Lung (tissue), 12 donors: ENCODE measurements around the gene TBC1D1. TPM values are rescaled to one million over a fixed set of nuclear protein-coding genes. Genes with fewer than 3 reads are reported as not detected.

Experiments
- ATAC-seq: fragments of 200-7000 bp; cut with Tn5 transposase; one replicate; pipeline ENCODE4 v1.9.1; 2020; ENCODE audit warnings: moderate number of reproducible peaks; ENCODE audit not compliant: insufficient read depth, low FRiP score
- DNase-seq, 3 donors: peaks; one replicate each; pipeline ENCODE4 v3.0.0-alpha.2; 2013 to 2017
- H3K27ac ChIP-seq, 2 donors: one replicate each; pipeline ENCODE4 v1.5.1; 2013; ENCODE audit warnings: mild to moderate bottlenecking in 2 of 2, moderate library complexity in 2 of 2, control low read depth in 1 of 2, inconsistent platforms in 1 of 2, low read depth in 1 of 2, low read length in 1 of 2
- H3K27me3 ChIP-seq, 3 donors: one replicate each; pipeline ENCODE4 v1.5.1; 2013; ENCODE audit warnings: low read length in 2 of 3; ENCODE audit not compliant: control insufficient read depth in 3 of 3, insufficient read depth in 3 of 3
- H3K36me3 ChIP-seq, 4 donors: one replicate each; pipeline ENCODE4 v1.5.1; 2013; ENCODE audit warnings: low read length in 4 of 4, mild to moderate bottlenecking in 1 of 4, moderate library complexity in 1 of 4; ENCODE audit not compliant: control insufficient read depth in 4 of 4, insufficient read depth in 4 of 4
- H3K4me1 ChIP-seq, 5 donors: one replicate each; pipeline ENCODE4 v1.5.1; 2013; ENCODE audit warnings: low read length in 5 of 5, mild to moderate bottlenecking in 2 of 5, moderate library complexity in 1 of 5; ENCODE audit not compliant: control insufficient read depth in 5 of 5, insufficient read depth in 5 of 5
- H3K4me3 ChIP-seq: one replicate; pipeline ENCODE4 v1.5.1; 2013; ENCODE audit warnings: mild to moderate bottlenecking, control low read depth, moderate library complexity
- H3K9ac ChIP-seq, 2 donors: one replicate each; pipeline ENCODE4 v1.5.1; 2013; ENCODE audit warnings: low read length in 2 of 2, control low read depth in 1 of 2; ENCODE audit not compliant: insufficient read depth in 1 of 2
- H3K9me3 ChIP-seq, 4 donors: one replicate each; pipeline ENCODE4 v1.5.1; 2013; ENCODE audit warnings: low read length in 3 of 4, mild to moderate bottlenecking in 1 of 4, moderate library complexity in 1 of 4; ENCODE audit not compliant: control insufficient read depth in 4 of 4, insufficient read depth in 3 of 4
- WGBS, 2 donors: extraction: QIAGEN DNeasy Blood & Tissue Kit; methylation state at CpG; one replicate each; pipeline ENCODE4 v1.1.7; 2013; 5-methylcytosine and 5-hydroxymethylcytosine counted together
- polyA plus RNA-seq, 2 donors: library from polyadenylated mRNA; stranded (reverse); fragments of 200-250 nt; gene quantifications; one replicate each; pipeline ENCODE4 v1.2.1, GENCODE V29; 2013
- total RNA-seq, 2 donors: library from RNA; depleted of rRNA in 1 of 2; stranded (reverse); fragments of >200 nt in 1 of 2; gene quantifications; one replicate each; pipeline ENCODE4 v1.2.1, GENCODE V29; 2014 to 2021
- TF ChIP-seq, protein P1 (sequence below): IDR thresholded peaks from 2 replicates; pipeline ENCODE4 v1.5.1; 2012; ENCODE audit warnings: mild to moderate bottlenecking; ENCODE audit errors: control extremely low read depth, extremely low read depth
- donor health status: control.
- donor health status: control.
- donor health status: Bipolar disorder and iron deficiency.
- donor health status: healthy.
- donor health status: DM: yes; HTN: yes; CAD: no.

Gene TBC1D1
- total and polyA plus RNA-seq, 4 donors, result 23.6 to 71.1 (median 43.9) TPM

DNA sequence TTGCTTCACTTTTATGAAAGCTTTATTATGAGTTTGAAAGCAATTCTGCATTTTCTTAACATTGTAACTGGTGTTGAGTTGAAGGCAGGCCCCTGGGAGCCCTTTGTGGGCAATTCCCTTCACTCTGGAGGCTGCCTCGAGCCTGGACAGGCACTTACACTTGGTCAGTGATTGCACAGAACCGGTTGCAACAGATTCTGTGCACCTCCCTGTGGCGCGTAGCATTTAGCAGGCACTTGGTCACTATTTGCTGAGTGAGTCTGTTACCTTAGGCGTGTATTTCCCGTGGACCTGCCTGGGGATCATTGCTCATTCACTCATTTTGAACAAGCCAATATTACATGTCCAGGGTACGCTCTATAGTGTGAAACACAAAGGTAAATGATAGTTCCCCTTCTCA is 149.7 kb downstream of the TBC1D1 start:
- Histone ChIP-seq H3K27me3 (no peaks in the 10 kb centered on the region), H3K36me3 (peaks cover 4 to 18% (median 10%) of the 10 kb centered on the region in 4 donors), H3K4me3 (no peak overlapping the region), H3K9ac (no peak overlapping the region), H3K27ac (no peak overlapping the region), H3K4me1 (no peaks in the 10 kb centered on the region), H3K9me3 (no peaks in the 10 kb centered on the region)
- ATAC-seq, result no peak
- WGBS, 2 donors, result 82 to 83% methylated on average over 7 of the region's 7 CpGs
- TF ChIP-seq, protein P1, sequence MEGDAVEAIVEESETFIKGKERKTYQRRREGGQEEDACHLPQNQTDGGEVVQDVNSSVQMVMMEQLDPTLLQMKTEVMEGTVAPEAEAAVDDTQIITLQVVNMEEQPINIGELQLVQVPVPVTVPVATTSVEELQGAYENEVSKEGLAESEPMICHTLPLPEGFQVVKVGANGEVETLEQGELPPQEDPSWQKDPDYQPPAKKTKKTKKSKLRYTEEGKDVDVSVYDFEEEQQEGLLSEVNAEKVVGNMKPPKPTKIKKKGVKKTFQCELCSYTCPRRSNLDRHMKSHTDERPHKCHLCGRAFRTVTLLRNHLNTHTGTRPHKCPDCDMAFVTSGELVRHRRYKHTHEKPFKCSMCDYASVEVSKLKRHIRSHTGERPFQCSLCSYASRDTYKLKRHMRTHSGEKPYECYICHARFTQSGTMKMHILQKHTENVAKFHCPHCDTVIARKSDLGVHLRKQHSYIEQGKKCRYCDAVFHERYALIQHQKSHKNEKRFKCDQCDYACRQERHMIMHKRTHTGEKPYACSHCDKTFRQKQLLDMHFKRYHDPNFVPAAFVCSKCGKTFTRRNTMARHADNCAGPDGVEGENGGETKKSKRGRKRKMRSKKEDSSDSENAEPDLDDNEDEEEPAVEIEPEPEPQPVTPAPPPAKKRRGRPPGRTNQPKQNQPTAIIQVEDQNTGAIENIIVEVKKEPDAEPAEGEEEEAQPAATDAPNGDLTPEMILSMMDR, result no peak
- DNase-seq, result peak in 1 of 3 donors; percentile 12

DNA sequence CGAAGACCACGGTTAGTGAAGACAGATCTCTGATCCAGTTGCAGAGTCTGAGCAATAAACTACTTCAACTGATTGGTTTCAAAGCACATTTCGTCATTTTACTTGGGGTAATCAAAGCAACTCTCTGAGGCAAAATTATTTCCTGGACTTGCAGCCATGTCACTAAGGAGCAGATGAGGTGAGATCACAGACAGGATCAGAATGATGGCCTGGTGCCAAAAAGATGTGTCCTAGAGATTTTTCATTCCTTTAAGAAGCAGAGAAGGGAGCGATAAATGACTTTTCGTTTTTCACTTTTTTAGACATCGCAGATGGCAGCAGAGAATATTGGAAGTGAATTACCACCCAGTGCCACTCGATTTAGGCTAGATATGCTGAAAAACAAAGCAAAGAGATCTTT is 153.2 kb downstream of the TBC1D1 start:
- 87 to 93% methylated on average over 7 of the region's 7 CpGs for WGBS, 2 donors
- H3K36me3 ChIP-seq, result peaks cover 0 to 16% (median 9%) of the 10 kb centered on the region in 4 donors

DNA sequence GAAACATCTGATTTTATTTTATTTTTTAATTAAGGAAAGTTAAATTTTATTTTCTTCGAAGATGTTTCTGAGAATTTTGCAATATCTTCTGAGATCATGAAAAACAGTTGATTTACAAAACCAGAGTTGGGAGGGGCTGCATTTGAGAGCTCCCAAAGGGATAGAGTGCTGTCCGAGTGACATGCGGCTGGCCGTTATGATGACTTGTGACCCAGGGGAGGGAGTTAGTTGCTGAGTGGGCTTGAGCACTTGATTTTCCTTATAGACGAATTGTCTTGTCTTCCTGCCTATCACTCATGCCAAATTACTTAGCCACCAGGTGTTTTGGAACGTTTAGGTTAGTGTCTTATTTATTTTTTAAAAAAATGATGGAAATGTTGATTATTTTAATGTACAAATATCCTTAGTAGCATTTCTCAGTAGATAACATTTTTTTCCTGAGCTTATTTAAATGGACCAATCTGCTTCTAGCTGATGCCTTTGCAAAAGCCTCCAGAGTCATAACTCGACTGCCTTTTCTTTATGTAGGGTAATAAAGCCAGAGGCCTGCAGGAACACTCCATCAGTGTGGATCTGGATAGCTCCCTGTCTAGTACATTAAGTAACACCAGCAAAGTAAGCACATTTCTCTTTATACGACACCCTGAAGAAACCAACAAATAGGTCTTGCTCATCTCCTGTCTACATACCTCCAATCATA is 154.6 kb downstream of the TBC1D1 start:
- DNase-seq (no peak), ATAC-seq (no peak)
- H3K9me3 ChIP-seq, result no peaks in the 10 kb centered on the region
- 91 to 93% methylated on average over 8 of the region's 8 CpGs for WGBS, 2 donors
- no peak overlapping the region for H3K27ac ChIP-seq
- H3K4me1 ChIP-seq, result peaks cover 0 to 4% (median 1%) of the 10 kb centered on the region in 5 donors
- H3K4me3 ChIP-seq, result no peak overlapping the region
- no peak overlapping the region for H3K9ac ChIP-seq
- no peaks in the 10 kb centered on the region for H3K27me3 ChIP-seq
- H3K36me3 ChIP-seq, result peaks cover 4 to 24% (median 11%) of the 10 kb centered on the region in 4 donors
- TF ChIP-seq, protein P1, result no peak

More for the DNA sequence above, 153.2 kb downstream of the TBC1D1 start:
- ATAC-seq, result no peak
- no peak overlapping the region for H3K27ac ChIP-seq
- TF ChIP-seq, protein P1, result no peak
- no peaks in the 10 kb centered on the region for H3K27me3 ChIP-seq
- no peaks in the 10 kb centered on the region for H3K9me3 ChIP-seq
- no peak for DNase-seq
- H3K4me1 ChIP-seq, result peaks cover 0 to 4% (median 0%) of the 10 kb centered on the region in 5 donors
- H3K4me3 ChIP-seq, result no peak overlapping the region
- H3K9ac ChIP-seq, result no peak overlapping the region
